ENCODE data around the gene CORO2B.

CORO2B gene

DNA sequence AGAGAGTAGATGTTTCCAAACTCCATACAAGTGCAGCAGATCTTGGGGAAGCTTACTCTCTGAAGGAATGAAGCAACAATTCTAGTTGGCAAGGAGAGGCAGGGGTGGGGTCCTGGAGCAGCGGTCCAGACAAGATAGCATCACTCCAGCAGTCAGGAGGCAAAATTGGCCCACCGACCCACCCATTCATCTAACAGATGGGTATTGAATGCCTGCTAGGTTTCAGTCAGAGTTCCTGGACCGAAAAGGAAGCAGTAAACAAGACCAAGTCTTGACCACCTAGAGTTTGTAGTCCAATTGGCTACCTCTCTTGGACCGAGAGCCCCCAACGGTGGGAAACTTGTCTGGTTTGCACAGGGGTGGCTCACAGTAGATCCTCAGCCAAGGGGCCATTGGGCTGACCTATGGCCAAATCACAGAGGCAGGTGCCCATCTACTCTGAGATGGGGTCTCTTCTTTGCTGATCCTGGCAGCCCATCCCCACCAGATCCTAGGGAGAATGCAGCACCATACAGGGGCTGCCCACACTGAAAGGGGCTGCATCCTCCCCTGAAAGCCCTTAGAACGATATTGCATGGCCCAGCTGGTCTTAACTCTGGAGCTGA, 74.3 kb downstream of the CORO2B start:
- no peak for DNase-seq

DNA sequence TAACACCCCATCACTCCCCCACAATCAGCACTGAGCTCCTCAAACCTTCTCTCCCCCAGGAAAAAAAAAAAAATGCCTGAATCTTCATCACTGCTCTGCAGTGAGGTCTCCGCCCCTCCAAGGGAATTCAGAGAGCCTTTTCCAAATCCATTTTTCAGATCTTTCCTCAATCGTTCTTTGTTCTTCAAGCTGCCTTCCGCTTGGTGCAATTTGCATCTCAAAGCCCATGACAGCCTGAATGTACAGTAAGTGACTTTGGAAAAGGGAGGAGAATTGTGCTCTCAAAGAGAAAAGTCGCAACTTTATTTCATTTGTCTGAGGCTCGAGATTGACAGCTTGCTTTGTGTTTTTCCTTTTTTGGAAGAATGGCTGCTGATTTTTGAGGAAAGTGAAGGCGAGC, 75.0 kb downstream of the CORO2B start:
- DNase-seq = no peak

DNA sequence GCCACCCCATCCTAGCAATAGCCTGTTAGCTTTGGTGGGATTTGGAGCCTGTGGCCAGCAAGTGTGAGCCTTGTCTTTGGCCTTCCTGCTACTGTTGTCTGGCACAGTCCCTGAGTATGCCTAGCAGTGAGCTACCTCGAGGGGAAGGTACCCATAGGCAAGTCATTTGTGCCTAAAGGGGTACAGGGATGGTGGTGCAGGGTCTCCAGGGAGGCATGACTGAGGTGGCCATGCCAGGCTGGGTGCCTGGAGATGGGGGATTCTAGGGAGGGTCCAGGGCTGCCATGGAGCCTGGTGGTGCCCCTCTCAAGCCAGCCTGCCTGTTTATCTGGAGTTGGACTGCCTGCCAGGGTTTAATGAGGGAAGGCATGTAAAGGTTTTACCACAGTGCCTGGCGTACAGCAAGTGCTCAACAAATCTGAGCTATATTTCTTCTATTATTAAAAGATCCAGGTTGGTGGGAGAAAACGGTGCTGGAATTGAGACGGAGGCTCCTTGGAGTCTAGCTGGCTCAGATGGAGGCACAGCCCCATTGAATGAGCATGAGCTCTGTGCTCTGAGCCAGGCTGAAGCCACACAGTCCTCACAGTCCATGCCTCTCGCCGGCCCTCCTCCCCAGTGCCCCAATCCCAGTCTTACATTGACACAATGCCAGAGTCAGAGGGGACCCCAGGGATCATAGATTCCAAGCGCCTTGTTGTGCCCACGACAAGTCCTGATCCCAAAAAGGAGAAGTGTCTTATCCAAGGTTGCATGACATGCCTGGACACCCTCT, 76.2 kb downstream of the CORO2B start:
- DNase-seq = no peak

DNA sequence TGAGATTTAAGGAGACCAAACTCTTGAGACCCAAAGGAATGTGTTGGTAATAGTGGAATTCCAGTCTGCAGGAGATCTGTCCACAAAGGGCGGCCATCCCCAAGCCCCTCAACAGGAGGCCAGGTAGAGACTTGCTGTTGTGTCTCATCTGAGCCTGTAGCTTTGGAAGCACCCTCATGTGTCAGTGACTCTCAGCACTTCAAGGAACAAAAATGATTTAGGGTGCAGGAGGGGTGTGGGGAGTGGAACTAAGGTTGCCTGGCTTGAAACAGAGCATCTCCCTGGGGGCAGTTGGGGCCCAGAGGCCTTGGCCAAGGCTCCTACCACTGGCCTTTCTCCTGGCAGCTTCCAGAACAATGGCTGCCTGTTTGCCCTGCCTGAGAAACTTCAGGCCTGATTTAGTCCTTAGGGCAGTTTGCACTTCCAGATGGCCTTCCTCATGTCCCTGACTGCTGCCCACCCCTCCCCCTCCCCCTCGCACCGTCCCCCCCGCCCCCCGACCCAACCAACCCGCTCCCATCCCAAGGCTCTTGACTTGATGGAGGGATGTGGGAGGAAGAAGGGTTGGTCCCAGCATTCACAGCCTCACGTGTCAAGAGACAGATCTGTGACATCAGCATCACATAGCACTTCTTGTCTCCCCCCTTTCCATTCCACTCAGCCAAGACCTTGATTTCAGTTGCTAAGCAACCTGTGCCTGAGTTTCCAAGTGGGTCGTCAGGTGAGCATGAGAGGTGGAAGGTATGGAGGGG, 77.1 kb downstream of the CORO2B start:
- DNase-seq = no peak

DNA sequence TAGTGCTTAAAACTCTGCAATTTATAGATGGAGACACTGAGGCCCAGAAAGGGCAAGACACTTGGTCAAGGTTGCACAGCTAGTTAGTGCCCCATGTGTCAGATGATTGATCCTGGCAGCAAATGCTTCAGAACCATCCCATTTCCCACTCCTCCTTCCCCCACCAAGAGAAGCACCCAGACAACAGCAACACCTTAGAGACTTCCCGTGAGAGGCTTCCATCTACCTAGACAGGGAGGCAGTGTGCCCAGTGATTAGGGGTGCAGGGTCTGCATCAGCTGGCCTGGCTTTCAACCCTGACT, 77.6 kb downstream of the CORO2B start:
- DNase-seq = no peak

DNA sequence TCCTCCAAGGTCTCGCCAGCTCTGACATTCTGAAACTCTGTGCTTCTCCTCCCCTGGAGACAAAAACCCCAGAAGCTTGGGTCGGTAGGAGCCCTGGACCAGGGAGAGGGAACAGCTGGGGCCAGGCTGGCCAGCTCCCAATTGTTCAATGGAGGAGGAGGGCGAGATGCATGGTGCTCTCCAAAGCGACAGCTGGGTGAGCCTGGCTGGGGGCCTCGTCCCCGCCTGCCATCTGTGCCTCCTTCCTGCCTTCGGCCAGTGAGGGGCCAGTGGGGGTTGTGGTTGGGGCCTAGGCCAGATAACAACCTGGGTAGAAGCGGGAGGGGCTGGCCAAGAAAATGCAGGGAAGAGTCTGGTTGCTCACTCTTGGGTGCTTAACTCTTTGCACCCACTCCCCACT, 79.4 kb downstream of the CORO2B start:
- no peak for DNase-seq

DNA sequence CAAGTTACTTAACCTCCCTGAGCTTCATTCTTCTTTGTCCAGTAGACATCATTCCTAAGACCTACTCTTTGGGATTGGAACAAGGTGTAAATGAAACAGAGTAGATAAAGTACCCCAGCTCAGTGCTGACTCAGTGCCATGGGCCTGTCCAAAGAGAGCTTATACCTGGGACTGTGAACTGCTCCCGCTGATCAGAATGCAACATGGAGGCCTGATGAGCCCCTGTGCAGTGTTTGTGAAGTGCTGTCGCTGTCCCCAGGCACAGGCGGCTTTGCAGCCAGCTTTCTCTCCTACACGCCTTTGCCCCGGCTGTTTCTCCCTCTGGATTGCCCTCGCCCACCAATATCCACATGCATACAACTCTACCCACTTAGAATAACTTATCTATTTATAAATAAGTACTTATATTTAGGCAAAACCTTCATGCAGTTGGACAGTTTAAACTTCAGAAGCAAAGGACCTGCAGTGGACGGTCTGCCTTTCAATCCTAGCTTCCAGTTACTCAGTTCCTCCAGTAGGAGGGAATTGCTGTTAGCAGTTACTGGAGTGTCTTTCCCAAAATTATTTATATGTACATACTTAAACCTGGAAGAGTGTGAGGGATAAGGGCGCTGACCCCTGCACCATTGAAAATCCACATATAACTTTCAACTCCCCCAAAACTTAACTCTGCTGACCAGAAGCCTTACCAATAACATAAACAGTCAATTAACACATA, 80.0 kb downstream of the CORO2B start:
- DNase-seq = no peak

DNA sequence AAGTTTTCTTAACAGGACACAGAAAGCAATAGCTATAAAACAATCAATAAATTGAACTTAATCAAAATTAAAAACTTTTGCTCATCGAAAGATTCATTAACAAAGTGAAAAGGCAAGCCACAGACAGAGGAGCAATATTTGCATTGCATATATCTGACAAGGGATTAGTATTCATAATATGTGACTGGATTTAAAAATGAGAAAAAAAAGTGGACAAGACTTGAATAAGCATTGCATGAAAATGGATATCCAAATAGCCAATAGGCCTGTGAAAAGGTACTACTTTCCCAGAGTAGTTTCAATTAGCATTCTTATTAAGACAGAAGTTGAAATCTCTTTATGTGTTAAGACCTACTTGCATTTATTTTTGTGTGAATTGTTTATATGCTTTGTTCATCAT, 84.7 kb downstream of the CORO2B start:
- DNase-seq = no peak

DNA sequence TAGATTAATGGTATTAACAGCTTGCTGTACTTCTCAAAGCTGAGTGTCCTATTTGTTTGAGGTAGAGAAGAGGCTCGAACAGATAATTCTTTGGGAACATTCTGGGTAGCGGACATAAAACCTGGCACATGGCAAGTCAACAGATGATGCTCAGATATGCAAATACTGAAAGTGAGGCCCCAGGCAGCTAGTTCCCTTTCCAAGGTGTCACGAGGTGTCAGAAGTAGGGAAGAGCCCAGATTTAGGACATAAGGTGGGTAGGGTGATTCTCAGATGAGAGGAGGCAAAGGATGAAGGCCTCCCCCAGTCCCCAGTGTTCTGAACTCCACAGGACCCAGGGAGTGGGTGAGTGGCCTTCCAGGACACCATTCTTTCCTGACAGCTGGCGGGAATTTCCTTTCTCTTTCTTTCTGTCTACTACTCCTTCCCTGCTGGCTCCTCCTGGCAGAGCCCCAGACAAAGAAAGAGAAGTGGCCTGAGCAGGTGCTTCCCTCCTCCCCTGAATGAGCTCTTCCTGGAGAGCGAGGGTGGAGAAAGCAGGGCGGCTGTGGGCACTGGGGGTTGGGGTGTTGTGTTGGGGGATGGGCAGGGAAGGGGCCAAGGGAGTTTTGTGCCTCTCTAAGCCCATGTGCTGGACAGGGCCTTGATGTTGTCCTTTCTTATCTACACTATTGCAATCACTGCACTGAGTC, 87.5 kb downstream of the CORO2B start:
- DNase-seq = no peak

DNA sequence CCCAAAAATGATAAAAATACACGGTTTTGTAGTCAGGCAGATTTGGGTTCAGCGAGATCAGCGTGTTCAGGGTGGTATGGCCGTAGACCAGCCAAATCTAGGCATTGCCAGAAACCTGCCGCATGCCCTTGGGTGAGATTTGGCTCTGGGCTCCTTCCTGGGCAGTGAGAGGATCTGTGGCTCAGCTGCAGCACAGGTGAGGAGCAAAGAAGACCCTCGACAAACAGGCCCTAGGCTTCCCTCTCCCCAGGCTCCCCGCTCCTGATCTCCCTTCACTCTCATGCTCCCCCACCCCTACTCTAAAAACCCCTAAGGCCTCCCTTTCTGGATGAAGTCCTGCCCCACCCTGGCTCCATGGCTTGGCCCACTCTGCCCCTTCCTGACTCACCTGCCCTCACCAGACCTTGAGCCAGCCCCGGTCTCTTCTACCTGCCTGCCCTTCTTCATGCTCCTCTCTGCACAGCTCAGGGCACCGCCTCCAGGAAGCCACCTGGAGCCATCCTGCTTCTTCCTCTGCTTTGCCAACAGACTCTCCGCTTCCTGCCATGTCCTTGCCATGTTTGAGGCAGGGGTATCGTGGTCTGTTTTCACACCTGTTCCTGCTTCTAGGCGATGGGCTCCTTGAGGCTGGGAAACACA, 88.1 kb downstream of the CORO2B start:
- DNase-seq = no peak

DNA sequence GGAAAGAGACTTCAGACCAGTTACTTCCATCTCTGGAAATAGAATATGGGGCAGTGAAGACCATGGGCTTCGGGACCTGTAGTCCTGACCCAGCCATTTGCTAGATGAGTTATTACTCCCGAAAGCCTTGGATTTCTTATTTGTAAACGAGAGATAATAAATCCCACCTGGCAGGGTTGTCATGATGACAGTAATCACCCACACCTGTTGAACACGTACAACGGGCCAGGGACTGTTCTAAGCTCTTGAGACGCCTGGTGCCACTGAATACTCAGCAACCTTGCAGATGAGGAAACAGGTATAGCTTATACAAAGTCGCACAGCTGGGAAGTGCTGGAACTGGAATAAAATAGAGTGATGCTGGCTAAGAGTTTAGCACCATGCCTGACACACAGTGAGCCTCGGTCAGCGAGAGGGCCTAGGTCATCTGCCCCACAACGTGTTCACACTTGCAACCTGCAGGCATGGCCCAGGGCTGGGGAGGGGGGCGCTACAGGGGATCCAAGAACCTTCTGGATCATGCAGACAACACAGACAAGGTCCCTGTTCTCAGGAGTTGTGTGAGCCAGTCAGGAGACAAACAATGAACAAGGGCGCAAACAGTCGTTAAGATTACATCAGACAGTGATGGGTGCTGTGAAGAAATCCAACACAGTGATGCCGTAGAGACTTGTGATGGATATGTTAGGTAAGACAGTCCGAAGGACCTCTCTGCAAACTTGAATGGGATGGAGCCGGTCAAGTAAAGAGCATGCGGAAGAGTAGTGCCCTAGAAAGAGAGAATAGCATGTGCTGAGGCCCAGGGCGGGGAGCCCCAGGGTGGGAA, 89.2 kb downstream of the CORO2B start:
- DNase-seq = no peak

DNA sequence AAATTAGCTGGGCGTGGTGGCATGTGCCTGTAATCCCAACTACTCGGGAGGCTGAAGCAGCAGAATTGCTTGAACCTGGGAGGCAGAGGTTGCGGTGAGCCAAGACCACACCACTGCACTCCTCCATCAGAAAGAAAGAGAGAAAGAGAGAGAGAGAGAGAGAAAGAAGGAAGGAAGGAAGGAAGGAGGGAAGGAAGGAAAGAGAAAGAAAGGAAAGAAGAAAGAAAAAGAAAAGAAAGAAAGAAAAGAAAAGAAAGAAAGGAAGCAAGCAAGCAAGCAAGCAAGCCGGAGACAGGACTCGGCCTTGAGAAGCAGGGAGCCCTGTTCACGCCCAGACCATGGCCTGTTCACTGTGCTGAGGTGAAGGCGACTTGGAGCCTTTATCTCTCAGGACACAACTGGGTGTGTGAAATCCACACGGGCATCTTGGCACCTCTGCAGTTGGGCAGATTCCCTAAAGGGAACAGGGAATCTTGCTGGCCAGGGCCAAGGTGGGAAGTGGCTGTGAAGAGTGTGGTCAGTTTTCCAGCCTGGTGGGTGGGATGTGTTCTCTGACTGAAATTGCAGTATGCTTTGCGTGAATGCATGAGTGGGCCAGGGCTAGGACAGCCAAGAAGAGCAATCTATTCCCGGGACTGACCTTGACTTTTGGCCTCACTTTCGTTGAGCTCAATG, 90.3 kb downstream of the CORO2B start:
- no peak for DNase-seq

DNA sequence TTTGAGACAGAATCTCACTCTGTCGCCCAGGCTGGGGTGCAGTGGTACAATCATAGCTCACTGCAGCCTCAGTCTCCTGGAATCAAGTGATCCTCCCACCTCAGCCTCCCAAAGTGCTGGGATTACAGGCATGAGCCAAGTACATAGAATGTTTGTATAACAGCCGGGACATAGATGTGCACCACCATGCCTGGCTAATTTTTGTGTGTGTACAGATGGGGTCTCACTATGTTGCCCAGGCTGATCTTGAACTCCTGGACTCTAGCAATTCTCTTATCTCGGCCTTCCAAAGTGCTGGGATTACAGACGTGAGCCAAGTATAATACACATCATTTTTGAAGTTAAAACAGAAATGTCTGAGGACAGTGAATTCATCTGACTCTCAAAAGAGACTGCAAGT, 93.5 kb downstream of the CORO2B start:
- DNase-seq = no peak

DNA sequence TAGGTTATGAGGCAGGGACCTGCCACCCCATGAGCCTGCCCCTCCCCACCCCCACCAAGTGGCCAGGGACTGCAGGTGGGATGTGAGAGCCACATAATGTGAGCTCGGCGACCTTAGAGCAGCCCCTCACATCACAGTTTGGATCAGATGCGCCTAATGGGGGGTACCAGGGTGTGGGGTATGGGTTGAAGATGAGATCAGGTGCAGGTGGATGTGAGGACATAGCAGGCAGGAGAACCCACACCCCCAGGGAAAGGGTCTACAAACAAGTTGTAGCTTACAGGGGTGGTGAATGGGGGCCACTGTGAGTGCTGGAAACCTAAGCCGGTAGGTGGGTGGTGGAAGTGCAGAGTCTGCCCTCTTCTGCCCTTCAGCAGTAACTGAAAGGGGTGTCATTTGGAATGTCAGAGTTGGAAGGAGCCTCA, 94.0 kb downstream of the CORO2B start:
- no peak for DNase-seq

DNA sequence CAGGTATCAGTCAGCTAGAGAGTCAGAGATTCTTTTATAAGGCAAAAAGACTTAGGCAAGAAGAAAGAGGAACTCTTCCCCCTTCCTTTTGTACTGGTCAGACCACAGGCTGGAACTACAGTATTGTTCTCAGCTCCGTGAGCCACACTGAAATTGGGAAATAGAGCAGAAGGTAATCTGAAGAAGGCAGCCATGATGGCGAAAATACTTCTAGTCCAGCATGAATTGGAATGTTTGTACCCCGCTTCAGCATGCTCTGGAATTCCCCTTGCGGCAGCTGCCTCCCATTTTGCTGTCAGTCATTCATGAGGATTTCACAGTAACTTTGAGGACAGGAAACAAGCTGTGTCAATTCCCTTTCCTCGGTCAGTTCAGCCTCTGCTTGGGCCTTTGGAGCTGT, 96.2 kb downstream of the CORO2B start:
- no peak for DNase-seq

DNA sequence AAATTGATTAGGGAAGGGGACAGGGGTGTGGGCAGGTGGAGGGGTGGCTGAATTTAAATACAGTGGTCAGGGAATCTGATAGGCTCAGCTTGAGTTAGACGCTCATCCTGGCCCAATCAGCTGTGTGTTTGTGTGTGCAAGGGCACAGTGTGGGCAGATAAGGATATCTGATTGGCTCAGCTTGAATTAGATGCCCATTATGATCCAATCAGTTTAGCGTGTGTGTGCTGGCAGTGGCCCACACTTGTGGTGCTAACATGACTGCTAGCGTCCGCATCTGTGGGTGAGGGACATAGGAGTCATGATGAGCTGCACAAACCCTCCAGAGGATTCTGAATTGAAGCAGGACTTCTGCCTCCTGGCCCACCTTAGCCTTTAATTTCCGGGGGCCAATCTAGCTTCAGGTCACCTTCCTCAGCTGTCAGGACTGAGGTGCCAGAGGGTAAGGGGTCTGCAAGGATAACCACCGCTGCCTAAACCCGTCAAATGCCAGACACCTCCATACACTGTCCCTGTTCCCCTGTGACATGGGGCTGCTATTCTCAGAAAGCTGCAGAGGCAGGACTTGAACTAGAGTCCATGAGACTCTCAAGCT, 97.3 kb downstream of the CORO2B start:
- no peak for DNase-seq

DNA sequence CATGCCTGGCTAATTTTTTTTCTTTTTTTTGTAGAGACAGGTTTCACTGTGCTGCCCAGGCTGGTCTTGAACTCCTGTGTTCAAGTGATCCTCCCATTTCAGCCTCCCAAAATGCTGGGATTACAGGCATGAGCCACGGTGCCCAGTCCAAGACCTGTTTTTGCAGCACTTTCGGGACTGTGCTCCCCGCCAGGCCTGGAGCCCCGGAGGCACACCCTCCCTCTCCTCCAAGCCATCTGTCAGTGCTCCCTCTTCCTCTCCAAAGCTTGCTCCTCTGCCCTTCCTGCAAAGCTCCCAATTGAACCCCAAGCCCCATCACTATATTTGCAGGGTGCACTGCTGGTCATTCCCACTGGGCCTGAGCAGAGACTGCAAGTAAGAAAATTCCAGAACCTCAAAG, 98.1 kb downstream of the CORO2B start:
- no peak for DNase-seq

DNA sequence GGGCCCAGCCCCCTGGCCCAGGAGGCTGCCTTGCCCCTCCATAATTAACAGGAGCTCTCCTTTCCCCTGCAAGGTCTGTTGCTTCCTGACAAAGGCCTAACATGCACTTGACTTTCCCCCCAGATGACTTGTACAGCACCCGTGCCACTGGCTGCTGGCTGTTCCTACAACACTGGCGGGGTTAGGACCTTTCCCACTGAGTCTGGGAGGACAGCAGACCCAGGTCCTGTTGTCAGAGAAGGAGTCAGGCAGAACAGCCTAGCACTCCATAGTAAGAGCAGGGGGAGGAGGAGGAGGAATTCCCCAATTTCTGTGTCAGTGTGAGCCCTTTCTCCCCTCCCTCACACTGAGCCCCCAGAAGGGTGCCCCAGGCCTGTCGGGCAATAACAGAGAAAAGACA, 99.2 kb downstream of the CORO2B start:
- DNase-seq = no peak

DNA sequence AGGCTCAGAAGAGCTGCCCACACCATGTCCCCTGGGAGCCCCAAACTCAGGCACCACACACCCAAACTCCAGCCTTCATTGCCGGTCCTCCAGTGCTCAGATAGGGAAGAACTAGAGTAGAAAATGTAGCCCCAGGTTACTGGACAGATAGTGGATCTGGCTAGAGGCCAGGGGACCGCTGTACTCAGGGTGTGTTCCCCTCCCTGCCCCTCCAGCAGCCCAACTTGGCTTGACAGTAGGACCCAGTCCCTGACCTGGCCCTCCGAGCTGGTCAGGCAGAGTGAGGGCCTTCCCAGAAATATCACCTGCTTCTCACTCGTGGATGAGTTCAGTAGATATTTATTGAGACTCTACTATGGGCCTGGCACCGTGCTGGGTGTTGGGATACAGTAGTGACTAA, 100.0 kb downstream of the CORO2B start:
- DNase-seq = no peak

DNA sequence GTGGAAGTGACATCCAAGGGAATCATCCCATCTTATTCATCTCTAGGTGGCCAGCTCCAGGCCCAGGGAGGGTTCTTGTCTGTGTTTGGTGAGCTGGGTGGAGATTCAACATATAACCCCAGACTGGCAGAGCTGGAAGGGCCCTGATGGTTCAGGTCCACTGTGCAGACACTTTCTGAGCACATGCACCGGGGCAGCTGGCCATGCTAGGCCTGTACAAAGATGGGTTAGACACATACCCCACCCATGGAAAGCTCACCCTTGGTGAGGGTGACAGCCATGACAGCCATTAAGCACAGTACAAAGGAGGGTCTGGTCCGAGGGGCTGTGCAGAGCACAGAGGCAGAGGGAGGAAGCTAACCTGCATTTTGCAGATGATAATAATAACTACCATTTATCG, 100.4 kb downstream of the CORO2B start:
- no peak for DNase-seq

DNA sequence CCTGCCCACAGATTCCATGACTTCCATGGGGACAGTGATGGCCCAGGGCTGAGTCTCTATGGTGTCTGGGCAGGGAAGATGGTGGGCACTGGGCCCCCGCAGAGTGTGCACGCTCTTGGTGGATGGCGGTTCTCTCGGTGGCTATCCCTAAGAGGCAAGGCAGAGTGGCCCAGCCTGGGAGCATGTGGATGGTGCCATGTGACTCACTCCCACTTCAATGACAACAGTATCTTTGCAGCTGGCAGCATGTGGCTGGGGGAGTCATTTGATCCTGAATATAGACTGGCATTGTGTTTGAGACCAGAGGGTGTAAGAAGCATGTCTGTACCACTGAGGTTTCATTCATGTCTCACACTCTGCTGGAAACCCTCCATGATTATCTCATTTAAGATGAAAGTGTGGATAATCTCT, 101.2 kb downstream of the CORO2B start:
- no peak for DNase-seq

Data from activated T-cell treated with anti-CD3 and anti-CD28 coated beads for 4 hours (primary cell).